ENCODE results near the gene QPRT.
"Not testable (repeated sequence)": the region's sequence is repeated elsewhere in the genome, so short reads cannot be mapped to it uniquely, and the experiment has no call there.

QPRT gene

GRCh38 chr16:29705030-29705429 lies 26.1 kb downstream of the QPRT start:
- DNase-seq, result no peak
- no peaks in the 10 kb centered on the region for H3K9me3 Mint-ChIP-seq
- H3K27ac Mint-ChIP-seq, result peak overlapping the region in 1 of 2 donors; percentile 78
- no peak for ATAC-seq (replicated peaks)
- H3K36me3 Mint-ChIP-seq (ENCODE audit: insufficient read depth), result peaks cover 24% of the 10 kb centered on the region
- H3K4me3 Mint-ChIP-seq, result no peak overlapping the region
- H3K4me1 Mint-ChIP-seq (ENCODE audit: low read depth in 2 of 2), result peaks cover 30 to 32% of the 10 kb centered on the region in 2 donors
- H3K27me3 Mint-ChIP-seq, result no peaks in the 10 kb centered on the region

GRCh38 chr16:29707160-29707559 lies 28.2 kb downstream of the QPRT start:
- not testable (repeated sequence) for ATAC-seq (replicated peaks); H3K27me3 Mint-ChIP-seq; H3K9me3 Mint-ChIP-seq; H3K4me3 Mint-ChIP-seq; DNase-seq; H3K27ac Mint-ChIP-seq
- peaks cover 18 to 22% of the 10 kb centered on the region in 2 donors for H3K4me1 Mint-ChIP-seq (ENCODE audit: low read depth in 2 of 2)
- H3K36me3 Mint-ChIP-seq (ENCODE audit: insufficient read depth), result peaks cover 11% of the 10 kb centered on the region

GRCh38 chr16:29708917-29709600 lies 30.1 kb downstream of the QPRT start:
- ATAC-seq (replicated peaks) (no peak), DNase-seq (no peak)
- Mint-ChIP-seq H3K27ac (no peak overlapping the region), H3K27me3 (no peaks in the 10 kb centered on the region), H3K4me3 (no peak overlapping the region), H3K36me3 (ENCODE audit: insufficient read depth) (no peaks in the 10 kb centered on the region), H3K4me1 (ENCODE audit: low read depth in 2 of 2) (peaks cover 5 to 11% of the 10 kb centered on the region in 2 donors), H3K9me3 (no peaks in the 10 kb centered on the region)

- not testable (repeated sequence) for H3K27me3 Mint-ChIP-seq; ATAC-seq (replicated peaks); H3K27ac Mint-ChIP-seq; H3K4me3 Mint-ChIP-seq; DNase-seq; H3K36me3 Mint-ChIP-seq (ENCODE audit: insufficient read depth); H3K9me3 Mint-ChIP-seq
- peaks cover 5 to 11% of the 10 kb centered on the region in 2 donors for H3K4me1 Mint-ChIP-seq (ENCODE audit: low read depth in 2 of 2)
Measured at GRCh38 chr16:29709657-29710056, 30.7 kb downstream of the QPRT start.

GRCh38 chr16:29710227-29711219 lies 31.5 kb downstream of the QPRT start:
- H3K27ac Mint-ChIP-seq, result peak overlapping the region; percentile 8 to 33
- no peak overlapping the region for H3K4me3 Mint-ChIP-seq
- no peaks in the 10 kb centered on the region for H3K36me3 Mint-ChIP-seq (ENCODE audit: insufficient read depth)
- H3K27me3 Mint-ChIP-seq, result no peaks in the 10 kb centered on the region
- H3K4me1 Mint-ChIP-seq (ENCODE audit: low read depth in 2 of 2), result peaks cover 5 to 11% of the 10 kb centered on the region in 2 donors
- H3K9me3 Mint-ChIP-seq, result no peaks in the 10 kb centered on the region
- peak; percentile 48 to 50 (median 49) for DNase-seq
- ATAC-seq (replicated peaks), result peak; percentile 100

GRCh38 chr16:29712809-29713208 lies 33.8 kb downstream of the QPRT start:
- Mint-ChIP-seq H3K4me3 (no peak overlapping the region), H3K27ac (no peak overlapping the region), H3K27me3 (no peaks in the 10 kb centered on the region), H3K36me3 (ENCODE audit: insufficient read depth) (peaks cover 3% of the 10 kb centered on the region), H3K4me1 (ENCODE audit: low read depth in 2 of 2) (peaks cover 5 to 11% of the 10 kb centered on the region in 2 donors), H3K9me3 (no peaks in the 10 kb centered on the region)
- DNase-seq (no peak), ATAC-seq (replicated peaks) (no peak)

GRCh38 chr16:29714396-29714795 lies 35.4 kb downstream of the QPRT start:
- peaks cover 5 to 11% of the 10 kb centered on the region in 2 donors for H3K4me1 Mint-ChIP-seq (ENCODE audit: low read depth in 2 of 2)
- H3K4me3 Mint-ChIP-seq, result no peak overlapping the region
- no peak overlapping the region for H3K27ac Mint-ChIP-seq
- no peak for ATAC-seq (replicated peaks)
- peaks cover 3% of the 10 kb centered on the region for H3K36me3 Mint-ChIP-seq (ENCODE audit: insufficient read depth)
- no peaks in the 10 kb centered on the region for H3K27me3 Mint-ChIP-seq
- H3K9me3 Mint-ChIP-seq, result no peaks in the 10 kb centered on the region
- no peak for DNase-seq

- no peak overlapping the region for H3K27ac Mint-ChIP-seq
- no peaks in the 10 kb centered on the region for H3K27me3 Mint-ChIP-seq
- peaks cover 3% of the 10 kb centered on the region for H3K36me3 Mint-ChIP-seq (ENCODE audit: insufficient read depth)
- DNase-seq (no peak), ATAC-seq (replicated peaks) (no peak)
- H3K4me1 Mint-ChIP-seq (ENCODE audit: low read depth in 2 of 2), result peaks cover 5 to 6% of the 10 kb centered on the region in 2 donors
- H3K9me3 Mint-ChIP-seq, result no peaks in the 10 kb centered on the region
- H3K4me3 Mint-ChIP-seq, result no peak overlapping the region
Measured at GRCh38 chr16:29714972-29715371, 36.0 kb downstream of the QPRT start.

GRCh38 chr16:29717113-29717512 lies 38.1 kb downstream of the QPRT start:
- no peak overlapping the region for H3K27ac Mint-ChIP-seq
- DNase-seq, result no peak
- peaks cover 3% of the 10 kb centered on the region for H3K36me3 Mint-ChIP-seq (ENCODE audit: insufficient read depth)
- no peaks in the 10 kb centered on the region for H3K9me3 Mint-ChIP-seq
- ATAC-seq (replicated peaks), result no peak
- H3K4me3 Mint-ChIP-seq, result no peak overlapping the region
- peaks cover 5 to 7% of the 10 kb centered on the region in 2 donors for H3K4me1 Mint-ChIP-seq (ENCODE audit: low read depth in 2 of 2)
- no peaks in the 10 kb centered on the region for H3K27me3 Mint-ChIP-seq

- ATAC-seq (replicated peaks) (no peak), DNase-seq (no peak)
- H3K9me3 Mint-ChIP-seq, result no peaks in the 10 kb centered on the region
- H3K36me3 Mint-ChIP-seq (ENCODE audit: insufficient read depth), result peaks cover 3% of the 10 kb centered on the region
- H3K4me1 Mint-ChIP-seq (ENCODE audit: low read depth in 2 of 2), result peaks cover 5 to 7% of the 10 kb centered on the region in 2 donors
- no peak overlapping the region for H3K4me3 Mint-ChIP-seq
- H3K27ac Mint-ChIP-seq, result no peak overlapping the region
- no peaks in the 10 kb centered on the region for H3K27me3 Mint-ChIP-seq
Measured at GRCh38 chr16:29719063-29719462, 40.1 kb downstream of the QPRT start.

- H3K27ac Mint-ChIP-seq, result peak overlapping the region in 1 of 2 donors; percentile 66
- DNase-seq (no peak), ATAC-seq (replicated peaks) (no peak)
- H3K27me3 Mint-ChIP-seq, result no peaks in the 10 kb centered on the region
- peaks cover 3% of the 10 kb centered on the region for H3K36me3 Mint-ChIP-seq (ENCODE audit: insufficient read depth)
- peak overlapping the region in 1 of 2 donors; percentile 60 for H3K4me3 Mint-ChIP-seq
- no peaks in the 10 kb centered on the region for H3K9me3 Mint-ChIP-seq
- peaks cover 5 to 7% of the 10 kb centered on the region in 2 donors for H3K4me1 Mint-ChIP-seq (ENCODE audit: low read depth in 2 of 2)
Measured at GRCh38 chr16:29720703-29721102, 41.7 kb downstream of the QPRT start.

GRCh38 chr16:29721167-29721879 lies 42.3 kb downstream of the QPRT start:
- peak in 2 of 3 experiments; percentile 32 to 37 for DNase-seq
- not testable (repeated sequence) for H3K9me3 Mint-ChIP-seq; H3K27me3 Mint-ChIP-seq; H3K4me1 Mint-ChIP-seq (ENCODE audit: low read depth in 2 of 2); H3K36me3 Mint-ChIP-seq (ENCODE audit: insufficient read depth)
- H3K4me3 Mint-ChIP-seq, result peak overlapping the region in 1 of 2 donors; percentile 60
- peak overlapping the region in 1 of 2 donors; percentile 66 for H3K27ac Mint-ChIP-seq
- ATAC-seq (replicated peaks), result peak; percentile 63

GRCh38 chr16:29726845-29727377 lies 47.9 kb downstream of the QPRT start:
- H3K36me3 Mint-ChIP-seq (ENCODE audit: insufficient read depth), result no peaks in the 10 kb centered on the region
- peak overlapping the region in 1 of 2 donors; percentile 23 for H3K27ac Mint-ChIP-seq
- H3K27me3 Mint-ChIP-seq, result no peaks in the 10 kb centered on the region
- no peaks in the 10 kb centered on the region for H3K9me3 Mint-ChIP-seq
- H3K4me3 Mint-ChIP-seq, result no peak overlapping the region
- no peak for ATAC-seq (replicated peaks)
- H3K4me1 Mint-ChIP-seq (ENCODE audit: low read depth in 2 of 2), result peaks cover 5 to 13% of the 10 kb centered on the region in 2 donors
- DNase-seq, result no peak
